Endometrial microvascular endothelial cells (primary cell): Measurements from ENCODE around the gene OR2W3. TPM values are rescaled to one million over a fixed set of nuclear protein-coding genes. Genes with fewer than 3 reads are reported as not detected.

Experiments
- in situ Hi-C: cut with HindIII; loops from 2 replicates; pipeline ENCODE4 v1.10.0; 2017; ENCODE audit warnings: low sequenced_read_pairs, low pct_unique_long_range_greater_than_20kb; ENCODE audit errors: inconsistent ontology term
- total RNA-seq: library from RNA; depleted of rRNA; stranded (reverse); fragments of >200 nt; gene quantifications from one replicate; pipeline ENCODE4 v1.2.3, GENCODE V29; 2015; ENCODE audit errors: inconsistent ontology term

OR2W3 gene
- not detected for total RNA-seq

DNA sequence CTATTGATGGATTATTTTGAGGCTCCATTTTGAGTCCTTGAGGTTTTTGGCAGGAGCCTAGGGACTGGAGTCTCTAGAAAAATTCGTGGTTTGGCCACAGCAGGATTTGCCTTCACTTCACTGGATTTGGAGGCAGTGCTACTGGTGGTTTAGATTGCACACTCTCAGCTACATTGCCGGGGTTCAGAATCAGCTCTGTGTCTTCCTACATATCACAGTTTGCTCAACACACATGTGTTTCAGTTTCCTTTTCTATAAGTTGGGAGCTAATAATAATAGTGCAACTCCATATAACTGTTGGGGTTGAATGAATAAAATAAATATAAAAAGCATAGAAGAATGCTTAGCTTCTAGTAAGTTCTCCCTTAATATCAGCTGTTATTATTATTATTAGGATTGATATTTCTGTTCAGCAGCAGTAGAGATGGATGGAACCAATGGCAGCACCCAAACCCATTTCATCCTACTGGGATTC, at the start of gene OR2W3:
TSS of gene OR2W3 (plus strand) at position 425 of the 475 bp plus-strand sequence. CDS start at position 425, 0 bp downstream.
- in situ Hi-C loops = no loop called here

DNA sequence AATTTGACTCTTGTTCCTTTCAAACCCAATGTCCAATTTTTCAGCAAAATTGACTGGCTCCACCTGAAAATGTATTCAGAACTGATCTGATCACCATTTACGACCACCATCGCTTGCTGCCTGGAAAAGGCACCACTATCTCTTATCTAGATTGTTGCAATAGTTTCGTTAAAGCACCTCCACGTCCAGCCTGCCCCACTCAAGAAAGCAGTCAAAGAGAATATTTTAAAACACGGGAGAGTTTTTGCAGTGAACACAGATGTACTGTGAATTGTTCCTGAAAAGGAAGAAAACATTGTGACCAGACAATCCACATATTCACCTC, 49.7 kb upstream of the OR2W3 start:
- in situ Hi-C loops = no loop called here

DNA sequence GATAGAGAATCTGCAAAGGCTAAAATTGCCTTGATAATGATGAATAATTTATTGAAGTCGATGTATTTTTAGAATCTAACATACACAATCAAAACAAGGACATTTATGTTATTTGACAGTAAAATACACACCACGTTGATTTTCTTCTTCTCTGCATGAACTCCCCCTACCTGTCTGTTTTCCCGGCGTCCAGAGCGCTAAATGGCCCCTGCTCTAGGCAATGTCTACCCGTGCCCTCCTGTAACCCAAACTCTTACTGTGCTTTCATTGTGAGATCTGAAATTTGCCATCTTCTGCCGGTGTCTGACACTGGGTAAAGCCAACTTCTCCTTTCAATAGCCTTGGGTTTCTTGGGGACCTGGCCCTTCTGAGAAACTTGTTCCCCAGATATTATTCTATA, 47.0 kb upstream of the OR2W3 start:
- in situ Hi-C loops = no loop called here

DNA sequence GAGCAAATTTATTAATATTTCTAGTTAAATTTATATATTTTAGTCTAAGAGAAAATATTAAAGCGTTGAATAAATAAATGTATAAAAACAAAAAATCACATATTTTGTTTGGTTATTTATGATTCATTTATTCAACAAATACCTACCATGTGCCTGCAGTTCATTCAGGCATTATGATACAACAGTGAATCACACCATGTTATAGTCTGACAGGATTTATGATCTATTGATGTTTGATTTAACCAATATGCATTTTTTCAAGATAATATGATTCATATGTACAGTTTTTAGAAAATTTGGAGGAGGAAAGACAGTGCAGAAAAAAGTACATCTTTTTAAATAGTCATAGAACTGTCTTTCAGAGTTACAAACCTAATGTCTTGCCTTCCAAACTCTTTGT, 45.8 kb upstream of the OR2W3 start:
- in situ Hi-C loops = no loop called here

DNA sequence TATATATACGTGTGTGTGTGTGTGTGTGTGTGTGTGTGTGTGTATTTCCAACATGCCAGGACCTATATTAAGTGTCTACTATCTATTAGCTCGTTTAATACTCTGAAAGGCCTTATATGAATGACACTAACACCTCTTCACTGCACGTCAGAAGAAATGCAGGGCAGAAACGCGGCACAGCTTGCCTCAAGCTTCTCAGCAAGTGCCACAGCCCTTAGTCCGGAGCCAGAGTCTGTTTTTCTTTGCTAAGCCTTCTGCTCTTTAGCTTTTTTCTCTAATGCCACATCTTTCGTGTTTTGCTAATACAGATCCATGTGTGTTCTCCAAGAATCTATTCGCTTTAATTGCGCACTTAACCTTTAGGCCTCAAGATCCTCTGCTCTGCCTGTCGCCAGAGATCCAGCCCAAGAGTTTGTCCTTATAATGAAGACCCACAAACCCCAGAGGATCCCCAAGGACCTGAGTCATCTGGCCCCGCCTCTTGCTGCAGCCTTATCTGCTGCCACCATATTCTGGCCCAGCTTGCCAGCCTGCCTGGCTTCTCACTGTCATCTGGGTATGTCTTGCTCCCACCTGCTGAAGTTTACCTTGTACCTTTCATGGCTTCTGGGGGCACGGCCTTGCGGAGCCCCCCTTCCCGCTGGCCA, 40.4 kb upstream of the OR2W3 start:
- in situ Hi-C loops = no loop called here

DNA sequence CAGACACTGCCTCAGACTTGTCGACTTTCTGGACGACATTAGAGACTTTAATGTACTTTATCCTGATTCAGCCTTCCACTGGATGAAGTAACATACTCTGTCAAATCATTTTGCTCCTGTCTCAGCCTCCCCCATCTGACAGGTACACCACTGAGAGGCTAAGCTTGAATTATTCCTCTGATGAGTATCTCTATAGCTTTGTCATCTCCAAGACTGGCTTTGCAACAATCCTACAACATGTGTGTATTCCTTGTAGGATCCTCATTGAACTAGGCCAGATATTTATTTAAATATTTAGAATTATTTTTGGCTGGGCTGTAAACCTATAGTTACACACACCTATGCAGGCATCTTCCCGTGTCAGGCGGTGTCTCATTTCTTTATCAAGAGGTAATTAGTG, 39.5 kb upstream of the OR2W3 start:
- in situ Hi-C loops = no loop called here

DNA sequence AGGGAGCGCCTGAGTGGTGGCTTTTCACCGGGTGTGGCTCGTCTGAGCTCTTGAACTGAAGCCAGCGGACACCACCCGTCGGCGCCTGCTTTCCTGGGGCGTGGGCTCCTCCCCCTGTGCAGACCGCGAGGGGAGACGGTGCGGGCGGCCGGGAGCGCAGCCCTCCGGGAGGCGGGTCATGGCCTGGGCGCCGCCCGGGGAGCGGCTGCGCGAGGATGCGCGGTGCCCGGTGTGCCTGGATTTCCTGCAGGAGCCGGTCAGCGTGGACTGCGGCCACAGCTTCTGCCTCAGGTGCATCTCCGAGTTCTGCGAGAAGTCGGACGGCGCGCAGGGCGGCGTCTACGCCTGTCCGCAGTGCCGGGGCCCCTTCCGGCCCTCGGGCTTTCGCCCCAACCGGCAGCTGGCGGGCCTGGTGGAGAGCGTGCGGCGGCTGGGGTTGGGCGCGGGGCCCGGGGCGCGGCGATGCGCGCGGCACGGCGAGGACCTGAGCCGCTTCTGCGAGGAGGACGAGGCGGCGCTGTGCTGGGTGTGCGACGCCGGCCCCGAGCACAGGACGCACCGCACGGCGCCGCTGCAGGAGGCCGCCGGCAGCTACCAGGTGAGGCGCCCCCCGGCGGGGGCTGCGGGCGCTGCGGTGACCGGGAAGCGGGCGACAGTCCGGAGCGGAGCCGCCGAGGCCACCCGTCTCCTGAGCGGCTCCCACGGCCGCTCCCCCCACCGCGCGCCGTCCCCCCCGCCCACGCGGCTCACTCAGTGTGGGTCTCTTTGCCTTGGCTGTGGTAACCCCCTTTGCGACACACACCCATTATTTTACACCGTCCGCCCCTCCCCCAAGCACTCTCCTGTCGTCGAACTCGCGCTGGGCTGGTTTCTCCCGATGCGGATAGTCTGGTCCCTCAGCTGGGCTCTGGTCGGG, 38.1 kb upstream of the OR2W3 start, which contains the start of gene TRIM58:
TSS of gene TRIM58 (plus strand) at position 119 of the 916 bp plus-strand sequence. CDS start at position 179, 60 bp downstream.
- in situ Hi-C loops = no loop called here

DNA sequence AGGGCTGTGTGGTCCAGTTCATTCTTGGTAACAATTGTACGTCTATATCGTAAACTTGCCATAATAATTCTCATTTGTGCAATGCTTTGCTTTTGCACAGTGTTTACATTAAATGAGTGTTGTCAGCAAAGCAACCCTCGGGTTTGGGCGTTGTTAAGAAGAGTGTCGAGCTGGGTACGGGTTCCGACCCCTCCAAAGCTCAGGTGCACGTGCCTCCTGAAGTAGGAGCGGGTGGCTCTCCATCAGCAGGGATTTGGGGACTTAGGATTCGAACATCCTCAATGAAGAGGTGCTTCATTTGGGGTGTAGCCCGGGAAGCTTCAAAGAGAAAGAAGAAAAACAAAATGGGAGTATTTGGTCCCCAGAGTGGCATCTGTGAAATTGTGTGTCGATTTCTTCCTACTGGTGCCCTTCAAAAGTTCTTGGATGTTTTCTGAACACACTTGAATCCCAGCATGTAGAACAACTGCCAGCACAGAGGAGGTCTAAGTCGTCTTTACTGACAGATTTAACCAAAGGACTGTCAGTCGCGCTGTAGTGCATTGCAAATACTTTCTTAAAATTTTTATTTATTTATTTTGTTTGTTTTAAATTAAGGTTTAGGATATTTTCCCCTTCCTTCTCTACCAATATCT, 37.3 kb upstream of the OR2W3 start:
- in situ Hi-C loops = no loop called here

DNA sequence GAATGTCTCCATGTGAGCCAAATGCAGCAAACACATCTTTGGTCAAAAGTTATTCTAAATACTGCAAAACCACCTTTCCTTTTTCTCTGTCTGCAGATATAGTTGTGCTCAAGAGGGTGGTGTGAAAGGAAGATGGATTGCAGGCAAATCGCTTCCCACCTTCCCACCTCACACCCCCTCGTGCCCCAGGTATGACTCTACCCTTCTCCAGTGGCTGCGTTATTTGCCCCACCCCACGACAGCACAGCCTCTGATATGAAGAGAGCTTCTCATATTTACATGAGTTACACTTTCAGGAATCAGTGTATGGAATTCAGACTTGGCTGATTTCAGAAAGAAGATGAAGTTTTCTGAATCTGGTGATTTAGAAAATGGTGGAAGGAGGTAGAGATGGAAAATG, 32.6 kb upstream of the OR2W3 start:
- in situ Hi-C loops = no loop called here

DNA sequence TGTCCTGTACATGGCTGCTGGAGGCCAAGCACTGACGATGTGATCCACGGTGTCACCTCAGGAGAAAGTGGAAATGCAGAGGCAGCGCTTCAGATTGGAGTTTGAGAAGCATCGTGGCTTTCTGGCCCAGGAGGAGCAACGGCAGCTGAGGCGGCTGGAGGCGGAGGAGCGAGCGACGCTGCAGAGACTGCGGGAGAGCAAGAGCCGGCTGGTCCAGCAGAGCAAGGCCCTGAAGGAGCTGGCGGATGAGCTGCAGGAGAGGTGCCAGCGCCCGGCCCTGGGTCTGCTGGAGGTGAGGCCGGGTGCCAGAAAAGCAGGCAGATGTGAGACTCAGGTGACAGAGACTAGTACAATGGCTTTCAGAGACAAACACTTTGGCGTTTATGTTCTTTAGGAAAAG, 30.7 kb upstream of the OR2W3 start:
- in situ Hi-C loops = no loop called here

DNA sequence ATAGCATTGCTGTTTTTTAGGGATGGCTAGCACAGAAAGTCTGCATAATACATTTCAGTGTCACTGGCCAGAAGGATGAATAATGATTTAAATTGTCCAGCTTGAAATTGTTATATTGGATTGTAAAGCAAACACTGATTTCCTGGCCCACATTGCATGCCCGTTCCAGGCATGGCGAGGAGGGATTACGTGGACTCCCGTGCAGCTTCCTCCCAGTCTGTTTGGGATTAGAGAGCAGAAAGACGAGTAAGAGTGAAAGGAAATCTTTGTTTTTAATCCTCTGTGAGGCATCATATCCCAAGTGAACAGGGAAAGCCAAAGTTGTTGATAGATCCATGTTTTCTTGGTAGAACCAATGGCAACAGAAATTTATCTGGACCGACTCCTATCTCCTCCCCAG, 30.0 kb upstream of the OR2W3 start:
- in situ Hi-C loops = no loop called here

DNA sequence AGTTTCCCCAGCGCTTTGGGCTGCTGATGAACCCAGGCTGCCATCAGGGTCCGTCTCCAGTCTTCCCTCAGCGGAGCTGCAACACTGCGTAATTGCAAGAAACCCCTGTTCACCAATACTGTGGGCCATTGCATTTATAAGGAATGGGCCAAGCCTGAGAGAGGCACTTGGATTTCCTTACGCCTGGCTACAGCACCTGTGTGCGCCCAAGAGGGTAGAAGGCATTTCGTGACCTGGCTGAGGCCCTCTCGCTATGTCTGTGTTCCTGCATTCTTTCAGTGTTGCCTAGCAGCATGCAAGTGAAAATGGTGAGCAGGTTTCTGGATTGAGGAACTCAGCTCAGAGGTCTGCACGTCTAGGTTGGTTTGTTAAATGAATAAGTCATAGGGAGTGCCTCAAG, 12.0 kb upstream of the OR2W3 start:
- in situ Hi-C loops = no loop called here

DNA sequence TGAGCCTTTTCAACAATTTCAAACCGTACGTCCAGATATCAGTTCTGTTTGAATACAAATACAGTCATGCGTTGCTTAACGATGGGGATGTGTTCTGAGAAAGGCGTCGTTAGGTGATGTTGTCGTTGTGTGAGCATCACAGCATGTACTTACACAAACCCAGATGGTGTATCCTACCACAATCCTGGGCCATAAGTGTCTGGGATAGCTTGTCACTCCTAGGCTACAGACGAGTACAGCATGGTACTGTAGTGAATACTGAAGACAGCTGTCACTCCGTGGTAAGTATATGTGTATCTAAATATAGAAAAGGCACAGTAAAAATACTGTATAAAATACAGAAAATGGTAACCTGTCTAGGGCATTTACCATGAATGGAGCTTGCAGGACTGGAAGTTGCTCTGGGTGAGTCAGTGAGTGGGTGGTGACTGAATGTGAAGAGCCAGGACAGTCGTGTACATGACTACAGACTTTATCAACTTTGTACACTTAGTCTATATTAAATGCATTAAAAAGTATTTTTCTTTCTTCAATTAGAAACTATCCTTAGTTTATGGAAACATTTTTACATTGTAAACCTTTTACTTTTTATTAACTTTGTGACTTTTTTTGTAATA, 10.5 kb upstream of the OR2W3 start:
- in situ Hi-C loops = no loop called here

DNA sequence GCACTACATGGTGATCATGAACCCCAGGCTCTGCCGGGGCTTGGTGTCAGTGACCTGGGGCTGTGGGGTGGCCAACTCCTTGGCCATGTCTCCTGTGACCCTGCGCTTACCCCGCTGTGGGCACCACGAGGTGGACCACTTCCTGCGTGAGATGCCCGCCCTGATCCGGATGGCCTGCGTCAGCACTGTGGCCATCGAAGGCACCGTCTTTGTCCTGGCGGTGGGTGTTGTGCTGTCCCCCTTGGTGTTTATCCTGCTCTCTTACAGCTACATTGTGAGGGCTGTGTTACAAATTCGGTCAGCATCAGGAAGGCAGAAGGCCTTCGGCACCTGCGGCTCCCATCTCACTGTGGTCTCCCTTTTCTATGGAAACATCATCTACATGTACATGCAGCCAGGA, 589 bp downstream of the OR2W3 start:
- in situ Hi-C loops = no loop called here

DNA sequence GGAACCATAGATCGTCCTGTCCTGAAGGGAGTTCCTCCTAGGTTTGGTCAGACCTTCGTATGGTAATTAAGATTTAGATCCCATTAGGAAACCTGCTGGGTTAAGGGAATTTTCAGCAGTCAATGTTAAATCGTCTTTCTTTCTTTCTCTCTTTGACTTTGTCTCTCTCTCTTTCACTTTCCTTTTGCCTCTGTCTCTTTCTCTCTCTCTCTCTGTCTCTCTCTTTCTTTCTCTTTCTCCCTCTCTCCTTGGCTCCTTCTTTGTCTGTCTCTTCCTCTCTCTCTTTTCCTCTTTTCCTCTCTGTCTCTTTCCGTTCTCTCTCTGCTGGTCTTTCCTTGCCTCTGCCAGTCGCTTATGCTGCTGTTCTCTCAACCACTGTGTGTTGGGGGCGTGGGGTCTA, 8.7 kb downstream of the OR2W3 start:
- in situ Hi-C loops = no loop called here

DNA sequence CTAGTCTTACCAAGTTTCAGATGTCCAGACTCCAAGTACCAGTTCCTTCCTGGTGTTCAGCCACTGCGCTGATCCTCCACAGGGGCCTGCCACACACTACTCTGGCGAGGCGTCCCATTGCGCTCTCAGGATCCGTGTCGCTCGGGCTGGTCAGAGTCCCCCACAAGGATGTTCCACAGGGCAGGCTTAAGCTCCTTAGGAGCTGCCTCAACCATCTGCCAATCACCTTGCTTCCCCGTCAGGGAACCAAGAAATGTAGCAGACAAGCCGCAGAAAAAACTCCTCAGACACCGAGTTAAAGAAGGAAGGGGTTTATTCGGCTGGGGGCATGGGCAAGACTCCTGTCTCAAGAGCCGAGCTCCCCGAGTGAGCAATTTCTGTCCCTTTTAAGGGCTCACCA, 9.8 kb downstream of the OR2W3 start:
- in situ Hi-C loops = no loop called here

DNA sequence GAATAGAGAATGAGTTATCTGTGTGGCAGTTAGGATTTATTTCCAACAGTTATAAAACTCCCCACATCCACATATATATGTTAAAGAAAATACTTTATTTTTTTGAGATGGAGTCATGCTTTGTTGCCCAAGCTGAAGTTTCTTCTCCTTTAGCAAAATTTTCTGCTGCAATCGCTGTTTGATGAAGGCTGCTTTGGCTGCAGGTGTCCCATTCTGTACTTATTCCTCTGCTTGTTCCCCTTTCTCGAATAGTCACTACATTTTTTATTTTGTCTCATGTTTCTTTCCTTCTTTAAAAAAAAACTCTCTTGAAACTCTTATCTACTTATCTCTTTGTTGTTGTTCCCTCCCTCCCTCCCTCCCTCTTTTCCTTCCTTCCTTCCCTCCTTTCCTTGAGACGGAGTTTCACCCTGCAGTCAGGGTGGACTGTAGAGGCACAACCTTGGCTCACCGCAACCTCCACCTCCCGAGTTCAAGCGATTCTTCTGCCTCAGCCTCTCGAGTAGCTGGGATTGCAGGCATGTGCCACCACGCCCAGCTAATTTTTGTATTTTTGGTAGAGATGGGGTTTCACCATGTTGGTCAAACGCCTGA, 10.6 kb downstream of the OR2W3 start:
- in situ Hi-C loops = no loop called here

DNA sequence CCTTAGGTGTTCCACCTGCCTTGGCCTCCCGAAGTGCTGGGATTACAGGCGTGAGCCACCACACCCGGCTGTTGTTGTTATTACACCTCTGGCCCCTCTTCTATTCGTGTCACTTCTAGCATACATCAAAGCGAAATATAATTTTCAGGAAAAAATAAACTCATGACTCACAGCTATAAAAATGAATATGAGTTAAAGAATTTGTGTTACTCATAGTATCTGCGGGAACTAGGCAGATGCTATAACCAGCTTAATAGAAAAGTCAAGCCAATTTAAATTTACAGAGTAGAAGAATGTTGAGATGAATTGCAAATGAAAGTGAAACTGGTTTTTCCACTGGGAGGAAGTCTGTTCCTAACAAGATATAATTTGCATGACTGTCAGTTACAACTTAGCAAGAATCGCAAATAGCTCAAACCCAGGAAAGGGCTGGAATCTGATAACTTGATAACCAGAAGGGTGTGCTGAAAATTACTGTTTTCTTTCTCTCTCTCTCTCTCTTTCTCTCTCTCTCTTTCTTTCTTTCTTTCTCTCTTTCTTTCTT, 11.2 kb downstream of the OR2W3 start:
- in situ Hi-C loops = no loop called here

DNA sequence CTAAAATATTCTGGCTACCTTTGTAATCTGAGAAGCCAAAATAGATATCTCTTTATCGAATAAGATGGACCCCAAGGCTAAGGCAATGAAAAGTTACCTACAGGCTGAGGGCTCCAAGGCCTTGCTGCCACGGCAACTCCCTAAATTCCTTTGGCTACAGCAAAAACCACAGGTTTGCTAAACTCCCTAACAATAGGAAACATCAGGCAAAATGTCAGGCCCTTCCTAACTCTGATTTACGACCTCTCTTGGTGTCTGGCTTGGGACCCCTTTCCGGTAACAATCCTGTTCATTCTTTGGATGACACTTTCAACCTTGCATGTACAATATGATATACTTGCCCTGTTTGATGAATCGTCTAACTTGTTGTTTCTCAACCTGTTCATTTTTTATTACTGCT, 13.4 kb downstream of the OR2W3 start:
- in situ Hi-C loops = no loop called here
